Smooth muscle cell of the brain vasculature (primary cell): ENCODE results near the gene CLSTN2.

ENCODE experiments used
- DNase-seq: peaks from one replicate; pipeline ENCODE4 v3.0.0-alpha.2; 2012; ENCODE audit warnings: low read depth, low spot score

CLSTN2 gene

GRCh38 chr3:140234256-140234655 is 299.3 kb downstream of the CLSTN2 start:
- no peak for DNase-seq

GRCh38 chr3:140236836-140237501 is 302.0 kb downstream of the CLSTN2 start:
- DNase-seq, result no peak

DNA sequence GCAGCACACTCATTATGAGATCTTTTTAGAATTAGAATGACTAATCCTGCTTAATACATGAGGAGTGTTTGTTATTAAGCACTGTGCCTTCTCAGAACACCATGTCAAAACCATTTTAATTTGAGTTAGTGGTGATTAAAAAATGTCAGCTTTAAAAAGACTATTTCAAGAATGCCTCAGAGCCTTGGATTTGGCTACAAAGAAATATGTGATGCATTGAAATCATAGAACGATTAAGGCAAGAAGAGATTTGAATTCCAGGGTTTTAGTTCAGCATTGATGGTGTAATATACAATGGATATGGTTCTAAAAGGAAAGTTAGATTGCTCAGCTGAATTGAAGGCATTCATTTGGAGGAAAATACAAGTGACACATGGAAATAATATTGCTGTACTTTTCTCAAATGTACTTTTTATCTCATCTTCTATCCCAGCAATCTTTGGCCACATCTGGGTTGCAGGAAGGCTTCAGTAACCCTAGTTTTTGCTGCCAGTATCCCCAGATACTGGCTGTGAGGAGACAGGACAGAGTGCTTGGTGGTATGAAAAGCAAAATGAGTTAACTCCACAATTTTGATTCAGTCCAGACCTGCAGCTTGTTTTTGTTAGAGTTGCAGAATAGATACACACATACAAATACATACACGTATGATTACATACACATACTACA is 303.8 kb downstream of the CLSTN2 start:
- no peak for DNase-seq

- no peak for DNase-seq
Measured at GRCh38 chr3:140242818-140243276, 307.9 kb downstream of the CLSTN2 start.

GRCh38 chr3:140243575-140243974 is 308.6 kb downstream of the CLSTN2 start:
- no peak for DNase-seq

- no peak for DNase-seq
Measured at GRCh38 chr3:140244893-140245292, 309.9 kb downstream of the CLSTN2 start.

DNA sequence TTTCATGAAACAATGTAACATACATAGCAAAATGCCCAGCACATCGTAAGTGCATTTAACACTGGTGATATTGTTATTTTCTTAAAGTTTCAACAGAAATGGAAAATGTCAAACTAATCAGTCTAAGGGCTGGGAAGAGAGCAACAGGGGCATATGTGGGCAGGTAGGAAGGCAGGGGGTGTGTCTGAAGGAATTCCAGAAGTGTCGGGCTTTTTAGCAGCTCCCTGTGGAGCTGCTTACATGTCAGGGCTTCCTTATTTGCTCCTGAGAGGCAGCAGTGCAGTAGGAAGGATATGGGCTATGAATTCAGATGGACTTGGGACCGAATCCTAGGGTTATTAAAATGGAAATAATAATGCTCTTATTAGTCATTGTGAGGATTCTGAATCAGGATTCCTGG is 311.6 kb downstream of the CLSTN2 start:
- DNase-seq, result no peak

DNA sequence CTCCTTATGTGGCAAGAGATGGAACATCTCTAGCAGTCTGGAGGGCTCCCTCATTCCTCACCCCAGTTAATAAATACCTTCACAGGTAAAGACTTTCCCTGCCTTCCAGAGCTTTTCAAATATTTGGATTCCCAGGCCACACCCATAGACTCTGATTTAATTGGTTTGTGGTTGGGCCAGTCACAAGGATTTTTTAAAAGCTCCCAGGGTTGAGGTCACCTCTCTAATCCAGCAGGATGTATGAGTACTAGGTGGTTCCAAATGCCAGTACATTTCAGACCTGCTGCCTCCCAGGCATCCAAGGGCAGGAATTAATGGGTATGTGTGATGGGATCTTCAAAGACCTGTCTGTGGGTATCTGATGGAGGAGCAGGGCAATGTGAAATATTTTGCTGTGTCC is 312.8 kb downstream of the CLSTN2 start:
- no peak for DNase-seq

DNA sequence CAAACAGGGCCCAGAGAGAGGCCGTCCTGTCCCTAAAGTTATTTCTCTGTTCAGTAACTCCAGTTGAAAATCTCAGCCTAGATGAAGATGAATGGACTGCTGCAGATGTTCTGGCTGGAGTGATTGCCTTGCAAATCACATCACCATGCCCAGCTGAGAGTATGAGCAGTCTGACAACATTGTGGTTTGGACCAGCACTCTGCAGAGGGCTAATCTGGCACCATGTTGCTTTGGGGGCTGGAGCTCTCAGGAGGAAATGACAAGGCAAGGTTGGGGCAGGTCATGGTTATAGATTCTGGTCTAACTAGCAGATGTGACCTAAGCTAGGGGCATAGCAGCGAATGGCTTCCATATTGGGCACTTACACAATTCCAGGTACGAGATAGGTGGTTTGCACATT is 314.2 kb downstream of the CLSTN2 start:
- DNase-seq, result no peak

DNA sequence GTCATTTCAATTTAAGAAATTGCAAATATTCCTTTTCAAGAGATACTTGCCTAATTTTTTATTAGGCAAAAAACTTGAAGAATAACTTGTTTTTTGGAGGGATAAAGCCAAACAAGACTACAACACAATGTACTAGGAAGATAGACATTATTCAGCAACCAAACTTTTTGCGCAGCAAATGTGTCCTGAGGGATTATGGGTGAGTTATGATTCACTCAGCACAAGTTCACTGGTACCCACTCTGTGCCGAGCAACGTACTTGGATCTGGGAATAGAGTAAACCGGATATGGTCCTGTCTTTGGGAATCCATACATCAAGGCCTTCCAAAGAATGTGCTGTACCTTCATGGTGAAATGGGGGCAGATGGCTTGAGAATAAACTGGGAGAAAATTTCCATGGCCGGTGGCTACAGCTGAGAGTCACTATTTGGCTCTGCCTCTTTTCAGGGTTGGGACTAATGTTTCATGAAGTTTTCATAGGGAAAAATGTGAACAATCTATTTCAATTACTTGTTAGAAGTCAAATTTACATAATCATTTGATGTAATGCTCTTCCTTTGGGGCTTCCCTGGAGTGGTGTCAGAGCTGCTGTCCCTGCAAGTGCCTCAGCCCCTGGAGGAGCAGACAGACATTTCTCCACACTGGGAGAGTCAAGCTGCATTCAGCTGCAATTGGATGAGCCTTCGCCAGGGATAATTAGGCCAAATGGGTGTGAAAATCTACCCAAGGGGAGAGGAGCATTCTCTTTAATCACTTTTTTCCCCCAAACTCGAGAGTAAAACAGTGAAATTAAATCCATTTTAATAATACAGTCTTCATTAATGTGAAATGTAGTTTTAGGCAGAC is 315.2 kb downstream of the CLSTN2 start:
- DNase-seq, result no peak

DNA sequence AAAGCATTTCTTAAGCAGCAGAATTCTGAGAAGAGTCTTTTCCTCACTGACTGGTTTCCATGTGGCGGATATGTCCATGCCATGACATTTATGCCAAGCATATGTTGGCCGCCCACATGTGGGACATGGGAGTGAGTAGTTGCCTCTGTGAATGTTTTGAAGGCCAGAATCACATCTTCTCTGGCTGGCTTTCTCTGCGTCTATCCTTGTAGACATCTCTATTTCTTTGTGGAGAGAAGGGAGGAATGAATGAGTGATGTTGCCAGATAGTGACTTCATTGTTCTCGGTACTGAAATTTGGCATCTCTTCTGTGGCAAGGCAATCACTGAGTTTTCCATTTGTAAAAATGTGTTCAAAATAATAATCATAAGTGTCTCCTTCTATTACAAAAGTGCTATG is 316.0 kb downstream of the CLSTN2 start:
- DNase-seq, result no peak

- DNase-seq, result no peak
Measured at GRCh38 chr3:140251678-140252077, 316.7 kb downstream of the CLSTN2 start.

DNA sequence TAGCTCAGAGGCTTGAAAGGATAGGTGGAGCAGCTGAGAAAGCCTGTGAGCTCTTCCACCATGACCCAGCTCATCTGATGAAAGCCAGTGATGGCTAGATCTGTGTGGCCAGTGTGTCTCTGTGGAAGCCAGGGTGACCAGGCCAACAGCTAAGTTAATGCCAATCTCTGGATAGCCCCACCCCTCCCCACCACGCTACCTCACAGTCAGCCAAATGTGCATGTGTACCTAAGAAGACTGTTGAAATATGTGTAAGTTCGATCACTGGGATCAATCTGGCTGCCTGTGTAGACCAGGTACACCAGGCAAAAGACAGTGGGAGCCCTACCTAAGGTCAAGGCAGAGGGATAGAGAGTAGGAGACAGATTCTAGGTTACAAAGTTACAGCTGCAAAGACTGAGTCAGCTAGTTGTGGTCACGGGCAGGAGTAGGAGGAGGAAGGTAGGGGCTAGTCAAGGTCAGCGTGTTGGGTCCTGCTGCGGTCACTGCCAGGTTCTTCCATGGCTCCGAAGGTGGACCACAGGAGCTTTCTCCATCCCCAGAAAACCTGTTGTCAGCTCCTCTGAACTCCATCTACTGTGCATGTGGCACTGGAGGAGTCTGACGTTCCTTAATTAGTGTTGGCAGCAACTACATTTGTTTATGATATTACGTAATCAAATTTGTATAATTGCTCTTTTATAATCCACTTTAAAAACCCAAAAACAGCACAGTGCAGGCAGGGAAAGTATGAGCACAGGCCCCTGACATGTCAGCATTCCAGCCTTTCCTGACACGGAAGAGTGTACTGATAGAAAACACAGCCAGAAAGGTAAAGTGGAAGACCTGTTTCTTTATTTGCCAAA is 318.0 kb downstream of the CLSTN2 start:
- no peak for DNase-seq

- no peak for DNase-seq
Measured at GRCh38 chr3:140258222-140258724, 323.3 kb downstream of the CLSTN2 start.

DNA sequence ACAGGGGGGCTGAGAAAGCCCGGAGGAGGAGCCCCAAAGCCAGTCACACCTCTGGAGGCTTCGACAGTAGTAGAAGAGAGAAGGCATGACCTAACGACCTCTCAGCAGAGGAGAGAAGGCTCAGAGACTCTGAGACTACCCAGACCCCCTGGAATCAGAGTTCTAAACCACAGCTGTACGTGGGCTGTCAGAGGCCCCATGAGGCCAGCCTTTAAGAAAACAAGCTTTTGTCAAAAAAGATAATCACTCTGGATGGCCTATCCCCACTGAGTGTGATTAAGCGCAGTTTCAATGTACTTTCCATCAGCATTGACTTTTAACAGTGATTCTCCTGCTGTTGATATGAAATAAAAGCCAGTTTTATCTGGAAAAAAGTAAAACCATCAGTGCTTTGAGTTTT is 330.3 kb downstream of the CLSTN2 start:
- no peak for DNase-seq

GRCh38 chr3:140268103-140268502 is 333.1 kb downstream of the CLSTN2 start:
- DNase-seq, result no peak

DNA sequence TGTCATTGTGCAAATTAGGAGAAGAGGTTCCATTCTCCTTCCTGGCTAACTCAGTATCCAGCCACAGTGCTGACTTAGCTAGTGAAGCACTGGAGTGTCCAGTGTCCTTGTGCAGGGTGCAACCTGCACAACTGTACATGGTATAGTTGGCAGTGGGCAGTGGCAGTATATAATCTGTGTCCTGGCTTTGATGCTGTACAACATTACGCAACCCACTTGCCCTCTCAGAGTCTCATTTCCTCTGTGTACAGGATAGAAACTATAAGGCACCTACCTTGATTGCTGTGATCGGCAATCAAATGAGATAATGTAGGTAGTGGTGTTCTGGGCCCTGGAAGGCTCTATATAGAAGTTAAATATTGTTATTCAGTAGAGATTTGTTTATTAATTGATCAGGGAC is 333.6 kb downstream of the CLSTN2 start:
- no peak for DNase-seq

DNA sequence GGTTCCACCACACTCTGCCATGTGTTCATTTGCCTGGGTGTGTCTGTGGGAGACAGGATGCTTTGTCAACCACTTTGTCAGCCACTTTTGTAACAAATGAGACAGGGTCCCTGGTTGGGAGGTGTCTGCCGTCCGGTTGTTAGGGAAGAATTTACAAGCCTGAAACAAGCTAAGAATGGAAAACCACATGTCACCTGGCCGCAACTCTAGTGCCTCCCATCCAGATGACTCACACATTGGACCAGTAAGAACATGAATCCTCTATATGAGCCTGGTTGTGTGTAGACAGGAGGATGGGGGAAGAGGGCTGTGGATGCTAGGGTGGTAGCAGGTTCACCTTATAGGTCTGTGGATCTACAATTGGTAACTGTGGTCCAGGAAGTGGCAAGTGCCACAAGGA is 335.3 kb downstream of the CLSTN2 start:
- no peak for DNase-seq

GRCh38 chr3:140273542-140274195 is 338.7 kb downstream of the CLSTN2 start:
- DNase-seq, result no peak

DNA sequence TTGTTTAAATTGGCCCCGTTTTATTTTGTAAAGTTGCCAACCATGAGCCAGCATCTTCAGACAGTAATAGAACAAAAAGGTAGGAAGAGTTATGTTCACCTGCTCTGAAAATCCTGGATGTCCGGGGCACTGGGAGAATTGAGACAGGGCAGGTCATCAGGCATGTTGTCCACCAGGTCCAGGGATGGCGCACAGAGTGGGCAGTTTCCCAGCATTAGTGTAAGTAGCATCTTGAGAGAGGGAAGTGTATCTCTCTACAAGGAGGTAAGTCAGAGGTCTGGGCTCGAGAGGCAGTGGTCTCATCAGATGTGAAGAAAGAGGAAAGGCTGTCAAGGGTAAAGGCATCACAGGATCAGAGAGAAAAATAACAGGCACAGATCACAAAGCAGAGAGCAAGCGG is 339.4 kb downstream of the CLSTN2 start:
- DNase-seq, result no peak

- no peak for DNase-seq
Measured at GRCh38 chr3:140276703-140277102, 341.7 kb downstream of the CLSTN2 start.
